GM19397 (cell line): ENCODE measurements around the gene HAGHL.

Experiments used
- ATAC-seq: cut with Tn5 transposase; IDR thresholded peaks from one replicate; pipeline ENCODE4 v1.9.1; 2021; ENCODE audit warnings: mild to moderate bottlenecking, moderate library complexity; ENCODE audit not compliant: unreplicated experiment

Gene HAGHL, protein sequence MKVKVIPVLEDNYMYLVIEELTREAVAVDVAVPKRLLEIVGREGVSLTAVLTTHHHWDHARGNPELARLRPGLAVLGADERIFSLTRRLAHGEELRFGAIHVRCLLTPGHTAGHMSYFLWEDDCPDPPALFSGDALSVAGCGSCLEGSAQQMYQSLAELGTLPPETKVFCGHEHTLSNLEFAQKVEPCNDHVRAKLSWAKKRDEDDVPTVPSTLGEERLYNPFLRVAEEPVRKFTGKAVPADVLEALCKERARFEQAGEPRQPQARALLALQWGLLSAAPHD

DNA sequence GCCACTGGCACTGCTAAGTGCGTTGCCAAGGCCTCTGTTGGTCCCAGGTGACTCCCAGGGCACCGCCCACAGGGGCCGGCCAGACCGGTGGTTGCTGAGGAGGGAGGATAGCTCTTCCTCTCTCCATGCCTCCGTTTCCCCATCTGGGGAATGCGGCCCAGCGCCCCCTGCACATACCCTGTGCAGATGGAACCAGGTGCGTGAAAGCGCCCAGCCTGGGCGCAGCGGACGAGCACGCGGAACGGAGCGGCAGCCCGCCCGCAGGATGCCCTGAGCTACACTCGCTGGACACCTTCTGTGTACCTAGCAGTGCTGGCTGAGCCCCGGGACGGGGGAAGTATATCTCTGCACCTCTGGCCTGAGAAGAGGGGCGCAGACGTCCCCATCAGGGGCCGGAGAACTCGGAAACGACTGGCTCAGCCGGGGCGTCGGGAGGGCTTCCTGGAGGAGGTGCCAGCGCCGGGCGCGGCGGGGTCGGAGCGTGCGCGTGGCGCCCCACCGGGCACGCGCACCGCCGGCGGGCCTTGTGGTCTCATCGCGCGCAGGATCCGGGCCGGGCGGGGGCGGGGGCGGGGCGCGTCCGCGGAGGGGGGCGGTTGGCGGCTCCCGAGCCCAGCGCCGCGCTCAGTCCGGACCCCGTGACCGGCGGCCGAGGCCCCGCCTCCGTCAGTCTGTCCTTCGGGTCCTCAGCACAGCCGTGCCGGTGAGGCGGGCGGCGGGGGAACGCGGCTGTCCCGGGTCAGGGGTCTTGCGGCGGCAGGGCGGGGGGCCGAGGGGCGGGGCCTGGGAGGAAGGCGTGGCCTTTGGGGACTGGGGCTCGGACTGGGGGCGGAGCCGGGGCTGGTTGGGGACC is at the start of gene HAGHL, which contains the start of gene CCDC78:
HAGHL (plus strand) TSS at position 669 of the 853 bp plus-strand sequence. CDS start 404 bp downstream, outside the sequence.
CCDC78 (minus strand) TSS at position 6 of the 853 bp plus-strand sequence. CDS start 76 bp downstream, outside the sequence.
- peak; percentile 30 for ATAC-seq

GRCh38 chr16:677316-678190 is 49.4 kb upstream of the HAGHL start:
- no peak for ATAC-seq

DNA sequence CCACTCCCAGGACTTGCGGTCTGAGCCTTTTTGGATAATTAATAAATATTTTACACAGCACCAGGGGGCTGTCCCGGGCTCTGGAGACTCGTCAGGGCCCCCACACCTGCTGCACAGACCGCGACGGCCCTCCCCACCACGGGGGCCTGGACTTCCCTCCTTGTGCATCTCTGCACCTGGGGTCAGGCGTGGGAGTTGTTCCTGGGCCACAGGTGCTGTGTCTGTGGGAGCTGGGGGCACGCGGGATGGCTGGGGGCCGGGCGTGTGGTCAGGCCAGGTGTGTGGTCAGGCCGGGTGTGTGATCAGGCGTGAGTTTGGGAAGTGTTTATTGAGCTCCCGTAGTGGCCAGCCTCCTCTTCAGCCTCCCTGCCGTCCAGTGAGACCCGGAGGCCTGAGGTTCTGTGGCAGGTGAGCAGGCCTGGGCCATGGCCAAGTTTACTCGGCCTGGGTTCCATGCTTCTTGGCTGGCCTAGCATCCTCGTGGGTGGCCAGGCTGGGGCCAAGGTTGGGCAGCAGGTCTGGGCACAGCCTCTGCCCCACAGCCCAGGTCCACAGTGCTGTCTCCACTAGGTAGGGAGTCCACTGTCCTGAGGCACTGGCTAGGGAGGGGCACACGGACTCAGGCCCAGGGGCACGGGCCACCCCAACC is 48.6 kb upstream of the HAGHL start:
- no peak for ATAC-seq

- ATAC-seq: peak; percentile 1
Measured at GRCh38 chr16:678858-679813, 47.8 kb upstream of the HAGHL start.

- peak; percentile 47 for ATAC-seq
Measured at GRCh38 chr16:679814-680624, 46.9 kb upstream of the HAGHL start, which contains the start of gene STUB1. Gene STUB1, plus strand, starts transcription at chr16:680410. Its CDS starts 116 bp downstream, at chr16:680526.

- no peak for ATAC-seq
Measured at GRCh38 chr16:680625-680945, 46.3 kb upstream of the HAGHL start.

DNA sequence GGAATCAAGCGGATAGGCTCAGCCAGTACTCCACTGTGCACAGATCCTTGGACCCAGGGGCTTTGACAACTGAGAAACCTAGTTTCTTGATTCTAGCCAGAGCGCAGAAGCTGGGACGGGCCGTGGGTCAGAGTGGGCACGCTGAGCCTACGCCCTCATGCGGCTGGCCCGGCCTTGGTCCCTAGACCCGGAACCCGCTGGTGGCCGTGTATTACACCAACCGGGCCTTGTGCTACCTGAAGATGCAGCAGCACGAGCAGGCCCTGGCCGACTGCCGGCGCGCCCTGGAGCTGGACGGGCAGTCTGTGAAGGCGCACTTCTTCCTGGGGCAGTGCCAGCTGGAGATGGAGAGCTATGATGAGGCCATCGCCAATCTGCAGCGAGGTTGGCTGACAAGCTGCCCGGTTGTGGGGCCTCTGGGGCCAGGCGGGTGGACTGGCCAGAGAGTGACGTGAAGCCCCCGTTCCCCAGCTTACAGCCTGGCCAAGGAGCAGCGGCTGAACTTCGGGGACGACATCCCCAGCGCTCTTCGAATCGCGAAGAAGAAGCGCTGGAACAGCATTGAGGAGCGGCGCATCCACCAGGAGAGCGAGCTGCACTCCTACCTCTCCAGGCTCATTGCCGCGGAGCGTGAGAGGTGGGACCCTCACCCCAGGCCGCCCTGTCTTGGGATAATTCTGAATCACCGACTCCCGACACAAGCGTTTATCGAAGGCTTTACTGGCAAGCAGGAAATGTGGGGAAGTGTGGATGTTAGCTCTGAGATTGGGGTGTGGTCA is 45.8 kb upstream of the HAGHL start:
- ATAC-seq: no peak

DNA sequence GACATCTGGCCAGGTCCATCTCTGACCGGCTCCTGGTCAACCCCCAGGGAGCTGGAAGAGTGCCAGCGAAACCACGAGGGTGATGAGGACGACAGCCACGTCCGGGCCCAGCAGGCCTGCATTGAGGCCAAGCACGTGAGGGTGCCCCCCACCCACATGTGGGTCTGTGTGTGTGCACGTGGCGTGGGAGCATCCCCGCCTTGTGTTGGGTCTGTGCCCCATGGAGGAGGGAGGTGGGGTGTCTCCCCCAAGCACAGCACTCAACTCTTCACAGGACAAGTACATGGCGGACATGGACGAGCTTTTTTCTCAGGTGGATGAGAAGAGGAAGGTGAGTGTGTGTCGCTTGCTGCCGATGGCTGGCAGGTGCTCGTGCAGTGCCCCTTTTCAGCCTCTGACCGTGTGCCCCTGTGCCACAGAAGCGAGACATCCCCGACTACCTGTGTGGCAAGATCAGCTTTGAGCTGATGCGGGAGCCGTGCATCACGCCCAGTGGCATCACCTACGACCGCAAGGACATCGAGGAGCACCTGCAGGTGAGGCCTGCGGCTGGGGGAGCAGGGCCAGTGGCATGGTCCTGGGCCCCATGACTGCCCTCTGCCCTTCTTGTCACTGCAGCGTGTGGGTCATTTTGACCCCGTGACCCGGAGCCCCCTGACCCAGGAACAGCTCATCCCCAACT is 45.0 kb upstream of the HAGHL start:
- ATAC-seq: no peak

- no peak for ATAC-seq
Measured at GRCh38 chr16:682493-683395, 44.2 kb upstream of the HAGHL start.

DNA sequence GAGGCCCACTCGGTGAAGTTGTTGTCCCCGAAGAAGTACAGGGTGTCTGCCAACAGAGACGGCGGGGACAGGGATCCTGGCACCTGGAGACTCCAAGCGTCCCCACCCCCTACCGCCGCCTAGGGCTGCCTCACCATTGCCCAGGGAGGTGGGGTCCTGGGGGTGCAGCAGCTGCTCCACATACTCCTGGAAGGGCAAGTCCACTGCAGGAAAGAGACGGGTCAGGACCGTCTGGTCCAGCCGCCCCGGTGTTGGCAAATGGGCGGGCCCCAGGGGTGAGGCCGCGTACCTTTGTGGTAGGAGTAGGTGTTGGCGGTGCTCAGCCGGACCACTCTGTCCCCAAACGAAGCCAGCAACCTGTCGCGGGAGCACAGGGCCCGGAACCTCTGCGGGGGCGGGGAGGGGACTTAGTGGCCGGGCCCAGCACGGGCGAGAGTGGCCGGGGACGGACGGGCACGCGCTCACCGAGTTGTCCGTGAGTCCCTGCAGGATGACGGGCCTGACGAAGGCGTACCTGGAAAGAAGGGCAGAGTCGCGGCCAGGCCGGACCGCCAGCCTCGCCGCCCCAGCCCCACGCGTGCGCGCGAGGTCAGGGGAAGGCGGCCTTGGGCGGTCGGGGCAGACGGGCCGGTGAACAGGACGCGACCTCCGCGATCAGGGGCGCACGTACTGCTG is 43.4 kb upstream of the HAGHL start:
- no peak for ATAC-seq

DNA sequence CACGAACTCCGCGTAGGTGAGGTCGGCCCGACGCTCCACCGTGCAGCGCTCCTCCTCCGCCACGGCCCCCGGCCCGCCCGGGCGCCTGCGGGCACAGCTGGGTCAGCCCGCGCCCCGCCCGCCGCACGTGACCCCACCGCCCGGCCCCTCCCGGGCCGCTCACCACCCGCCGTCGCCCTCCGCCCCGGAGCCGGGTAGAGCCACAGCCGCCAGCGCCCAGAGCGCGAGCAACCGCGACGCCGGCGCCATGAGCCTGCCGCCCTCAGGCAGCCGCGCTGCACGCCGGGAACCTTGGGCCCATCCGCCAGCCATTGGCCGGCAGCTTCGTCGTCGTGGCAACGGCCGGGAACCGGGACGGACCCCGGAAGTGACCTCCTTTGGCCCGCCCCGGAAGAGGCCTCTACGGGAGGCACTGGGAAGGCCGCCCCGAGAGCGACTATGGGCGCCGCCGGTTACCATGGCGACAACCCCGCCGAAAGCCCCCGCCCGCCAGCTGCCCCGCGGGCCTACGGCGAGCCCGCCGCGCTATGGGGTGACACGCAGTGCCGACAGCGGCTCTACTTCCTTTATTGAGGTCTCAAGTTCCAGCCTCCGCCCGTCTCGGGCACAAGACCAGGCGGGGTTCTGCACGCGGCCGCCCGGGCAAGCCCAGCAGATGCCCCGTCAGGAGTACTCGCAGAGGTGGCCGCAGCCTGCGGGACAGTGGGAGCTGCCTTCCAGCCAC is 42.7 kb upstream of the HAGHL start, which contains the start of gene JMJD8:
JMJD8 (minus strand) TSS at position 264 of the 724 bp plus-strand sequence; CDS start at position 249, 15 bp downstream.
- peak; percentile 56 for ATAC-seq

- no peak for ATAC-seq
Measured at GRCh38 chr16:684961-685696, 41.8 kb upstream of the HAGHL start.

DNA sequence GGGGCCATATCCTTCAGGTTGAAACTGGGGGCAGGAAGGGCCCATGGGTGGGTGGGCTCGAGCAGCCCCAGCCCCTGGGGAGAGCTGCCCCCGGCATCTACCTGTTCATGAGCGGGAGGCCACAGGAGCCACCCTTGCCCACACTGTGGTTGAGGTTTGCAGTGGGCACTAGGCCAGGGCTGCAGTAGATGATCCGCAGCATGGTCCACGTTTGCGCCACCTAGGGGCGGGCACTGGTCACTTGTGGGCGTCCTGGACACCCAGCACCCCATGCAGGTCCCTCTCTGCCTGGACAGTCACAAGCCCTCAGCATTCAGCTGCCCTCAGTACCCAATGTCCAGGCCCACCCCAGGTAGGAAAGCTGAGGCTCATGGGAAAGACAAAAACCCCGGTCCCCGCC is 40.9 kb upstream of the HAGHL start:
- no peak for ATAC-seq
